Left hindlimb (tissue), 1 donor: ENCODE results near the gene DOCK9.

Experiments
- DNase-seq: peaks from one replicate; pipeline ENCODE4 v3.0.0-alpha.2; 2018

DOCK9 gene

DNA sequence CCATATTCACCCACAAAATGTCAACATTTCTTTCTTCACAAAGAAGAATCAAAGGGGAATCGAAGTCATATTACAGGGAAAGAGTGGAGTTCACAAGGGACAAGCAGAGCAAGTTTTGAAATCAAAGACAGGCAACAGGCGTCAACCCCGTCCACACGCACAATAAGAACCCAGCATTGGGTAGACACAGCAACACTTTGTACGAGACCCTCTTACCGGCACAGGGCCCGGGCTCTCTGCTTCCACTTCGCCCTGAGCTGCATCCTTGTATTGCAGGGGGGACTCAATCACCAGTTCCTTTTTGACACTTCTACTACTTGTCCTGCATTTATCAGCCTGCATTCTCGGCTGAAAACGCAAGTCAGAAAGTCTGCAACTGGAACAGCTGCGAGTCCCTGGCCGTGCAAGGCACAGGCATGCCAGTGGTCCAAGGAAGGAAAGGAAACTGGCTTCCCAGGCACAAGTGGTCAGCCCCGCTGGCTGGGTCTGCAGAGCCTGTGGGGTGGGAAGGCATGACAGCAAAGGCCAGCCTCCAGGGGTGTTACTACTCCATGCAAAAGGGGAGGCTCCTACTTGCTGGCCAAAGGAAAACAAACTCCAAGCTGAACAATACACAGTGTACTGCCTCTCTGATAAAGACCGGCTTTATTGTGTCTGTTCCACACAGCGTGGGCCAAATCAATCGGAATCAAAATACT, at the start of gene DOCK9:
TSS of gene DOCK9 (minus strand) at position 497 of the 698 bp plus-strand sequence. CDS start at position 342, 155 bp downstream.
- peak; percentile 87 for DNase-seq

- DNase-seq, result no peak
These were observed 49.4 kb upstream of the DOCK9 start for GRCh38 chr13:99027260-99027659.

- no peak for DNase-seq
These were observed 45.1 kb upstream of the DOCK9 start for GRCh38 chr13:99022941-99023340.

DNA sequence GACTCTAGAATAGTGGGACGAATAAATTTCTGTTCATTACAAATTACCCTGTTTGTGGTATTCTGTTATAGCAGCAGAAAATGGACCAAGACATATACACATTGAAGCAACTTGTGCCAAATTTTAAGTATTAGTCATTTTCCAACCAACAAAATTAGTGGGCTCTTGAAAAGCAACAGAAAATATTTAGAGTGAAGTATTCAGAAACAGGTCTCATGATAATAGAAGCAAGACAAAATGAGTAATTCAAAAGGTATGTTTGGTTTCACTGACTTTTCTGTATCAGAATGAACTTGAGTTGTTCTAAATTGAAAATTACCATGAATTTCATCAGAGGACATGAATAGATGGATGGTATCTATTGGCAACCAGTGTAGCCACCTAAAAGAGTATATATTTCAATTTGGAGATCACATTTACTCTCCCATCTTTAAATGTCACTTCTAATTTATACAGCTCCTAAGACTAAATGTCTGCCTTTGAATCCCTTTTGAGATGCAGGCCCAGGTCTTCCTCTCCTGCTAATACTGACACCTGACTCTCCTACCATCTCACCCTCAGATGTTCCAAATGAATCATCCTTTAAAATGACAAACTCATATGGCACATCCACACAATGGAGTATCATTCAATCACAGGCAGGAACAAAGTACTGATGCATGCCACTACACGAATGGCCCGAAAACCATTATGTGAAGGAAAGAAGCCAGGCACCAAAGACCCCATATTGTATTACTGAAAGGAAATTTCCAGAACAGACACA, 40.7 kb upstream of the DOCK9 start:
- DNase-seq, result no peak

DNA sequence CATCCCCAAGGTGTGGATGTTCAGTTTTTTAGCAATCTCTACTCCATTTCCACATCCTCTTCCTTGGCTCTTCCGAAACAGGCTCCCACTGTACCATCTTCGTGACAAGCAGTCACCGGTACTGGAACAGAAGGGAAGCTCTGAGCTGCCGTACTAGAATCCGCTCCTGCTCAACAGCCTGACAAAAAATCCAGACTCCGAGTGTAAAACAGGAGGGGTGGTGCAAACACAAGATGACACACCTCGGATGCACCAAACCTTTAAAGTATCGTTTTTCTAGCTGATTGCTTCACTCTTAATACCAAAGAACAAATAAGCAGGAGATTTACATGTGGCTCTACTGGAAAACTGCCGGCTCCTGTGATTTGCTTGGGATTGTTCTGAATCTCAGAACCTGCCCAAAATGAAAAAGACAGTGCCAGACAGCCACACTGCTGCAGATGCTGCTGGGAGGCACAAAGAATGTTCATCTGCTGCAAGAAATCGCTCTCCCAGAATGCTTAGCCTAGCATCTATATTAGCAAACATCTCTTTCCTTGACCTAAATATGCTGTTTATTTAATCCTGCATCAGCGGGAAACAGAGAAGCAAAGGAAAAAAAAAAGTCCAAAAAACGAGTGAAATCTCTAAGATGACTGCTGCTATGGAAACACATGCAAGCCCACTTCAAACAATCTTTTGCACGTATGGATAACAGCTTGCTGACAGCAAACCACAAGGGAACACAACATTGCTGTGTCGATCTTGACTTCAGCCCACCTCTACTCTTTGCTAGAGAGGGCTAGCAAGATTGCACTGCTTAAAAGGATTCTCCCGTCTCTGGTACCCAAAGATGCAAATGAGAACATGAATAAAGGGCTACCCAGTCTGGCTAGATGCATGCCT, 38.0 kb upstream of the DOCK9 start:
- no peak for DNase-seq

DNA sequence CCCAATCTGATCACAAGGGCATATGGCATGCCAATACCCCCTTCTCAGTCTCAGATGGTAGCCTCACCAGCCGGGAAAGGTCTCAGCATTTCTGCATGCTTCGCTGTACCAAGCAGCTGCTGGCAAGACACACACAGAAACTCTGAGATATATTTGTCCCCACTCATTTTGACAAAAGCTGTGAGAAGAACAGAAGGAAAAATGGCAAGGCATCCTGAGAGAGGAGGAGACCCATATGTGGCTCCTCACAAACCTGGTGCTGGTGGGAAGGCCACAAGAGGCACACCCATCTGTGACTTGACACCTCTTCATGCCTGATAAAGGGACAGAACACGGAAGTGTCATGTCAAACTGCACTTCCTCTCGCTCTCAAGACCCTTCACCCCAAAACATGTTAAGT, 36.7 kb upstream of the DOCK9 start:
- DNase-seq, result no peak

DNA sequence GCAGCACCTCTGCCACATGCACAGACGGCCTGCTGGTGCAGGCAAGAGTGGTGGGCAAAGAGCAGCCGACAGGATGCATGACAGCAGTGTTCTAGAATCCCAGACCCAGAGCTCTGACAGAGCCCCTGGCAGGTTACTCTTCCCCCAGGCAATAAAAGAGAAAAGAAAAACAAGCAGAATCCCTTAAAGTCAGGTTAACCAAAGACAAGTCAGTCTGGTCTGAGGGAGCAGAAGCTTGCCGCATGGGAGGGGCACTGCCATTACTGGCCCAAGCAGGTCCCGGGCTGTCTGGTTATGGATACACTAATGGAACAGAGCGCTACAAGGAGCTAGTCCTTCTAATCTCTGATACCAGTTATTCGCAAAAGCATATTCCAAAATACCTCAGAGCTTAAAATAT, 36.1 kb upstream of the DOCK9 start:
- DNase-seq, result no peak

GRCh38 chr13:99012539-99012938, 34.7 kb upstream of the DOCK9 start:
- DNase-seq, result no peak

GRCh38 chr13:99009987-99010551, 32.2 kb upstream of the DOCK9 start:
- no peak for DNase-seq

- DNase-seq, result no peak
These were observed 30.7 kb upstream of the DOCK9 start for GRCh38 chr13:99008577-99008976.

- no peak for DNase-seq
These were observed 29.6 kb upstream of the DOCK9 start for GRCh38 chr13:99007414-99007986.

GRCh38 chr13:99005609-99006008, 27.7 kb upstream of the DOCK9 start:
- no peak for DNase-seq

DNA sequence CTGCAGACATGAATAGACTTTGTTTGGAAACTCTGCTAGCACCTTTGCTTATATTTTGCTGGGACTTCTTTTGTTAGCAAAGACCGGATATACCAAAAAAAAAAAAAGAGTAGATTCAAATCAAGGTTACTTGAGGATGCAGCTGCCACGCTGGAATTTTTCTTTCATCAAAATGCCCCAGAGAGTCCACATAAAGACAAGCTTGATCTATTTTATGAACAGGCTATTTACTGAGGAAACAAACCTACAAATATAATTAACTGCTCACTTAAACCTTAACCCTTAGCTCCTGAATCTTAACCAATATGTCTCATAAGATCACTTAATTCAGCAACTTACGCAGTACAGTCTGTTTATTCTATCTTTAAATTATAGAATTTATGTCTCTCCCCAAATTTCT, 27.1 kb upstream of the DOCK9 start:
- DNase-seq, result no peak

DNA sequence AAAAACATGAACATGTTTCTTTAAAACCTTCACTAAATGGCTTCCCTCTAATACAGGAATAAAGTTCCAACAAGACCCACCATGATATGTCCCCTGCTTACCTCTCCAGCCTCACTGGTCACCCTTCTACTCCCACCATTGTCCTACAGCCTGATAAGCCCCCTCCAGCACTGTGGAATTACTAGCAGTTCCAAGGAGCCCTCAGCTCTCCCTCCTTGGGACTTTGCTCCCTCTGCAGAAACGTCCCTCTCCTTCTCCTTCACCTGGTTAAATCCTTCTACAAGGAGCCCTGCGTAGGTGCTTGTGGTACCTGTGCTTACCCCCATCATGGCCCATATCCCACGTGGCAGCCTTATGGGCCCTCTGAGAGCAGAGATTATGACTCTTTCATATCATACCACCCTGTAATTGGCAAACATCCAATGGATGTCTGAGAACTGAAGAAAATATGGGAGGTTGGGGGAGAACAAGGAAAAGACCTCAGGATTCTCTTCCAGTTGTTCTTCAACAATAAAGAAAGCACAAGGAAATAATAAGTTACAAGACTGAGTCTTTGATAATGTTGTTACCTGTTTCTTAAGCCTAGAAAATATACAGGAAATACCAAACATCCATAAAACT, 26.1 kb upstream of the DOCK9 start:
- no peak for DNase-seq

- no peak for DNase-seq
These were observed 25.3 kb upstream of the DOCK9 start for GRCh38 chr13:99003186-99003585.

- DNase-seq, result no peak
These were observed 24.4 kb upstream of the DOCK9 start for GRCh38 chr13:99002172-99002710.

GRCh38 chr13:99000137-99000536, 22.3 kb upstream of the DOCK9 start:
- no peak for DNase-seq

GRCh38 chr13:98999639-98999952, 21.7 kb upstream of the DOCK9 start:
- DNase-seq, result no peak

GRCh38 chr13:98998831-98999638, 21.2 kb upstream of the DOCK9 start:
- no peak for DNase-seq

DNA sequence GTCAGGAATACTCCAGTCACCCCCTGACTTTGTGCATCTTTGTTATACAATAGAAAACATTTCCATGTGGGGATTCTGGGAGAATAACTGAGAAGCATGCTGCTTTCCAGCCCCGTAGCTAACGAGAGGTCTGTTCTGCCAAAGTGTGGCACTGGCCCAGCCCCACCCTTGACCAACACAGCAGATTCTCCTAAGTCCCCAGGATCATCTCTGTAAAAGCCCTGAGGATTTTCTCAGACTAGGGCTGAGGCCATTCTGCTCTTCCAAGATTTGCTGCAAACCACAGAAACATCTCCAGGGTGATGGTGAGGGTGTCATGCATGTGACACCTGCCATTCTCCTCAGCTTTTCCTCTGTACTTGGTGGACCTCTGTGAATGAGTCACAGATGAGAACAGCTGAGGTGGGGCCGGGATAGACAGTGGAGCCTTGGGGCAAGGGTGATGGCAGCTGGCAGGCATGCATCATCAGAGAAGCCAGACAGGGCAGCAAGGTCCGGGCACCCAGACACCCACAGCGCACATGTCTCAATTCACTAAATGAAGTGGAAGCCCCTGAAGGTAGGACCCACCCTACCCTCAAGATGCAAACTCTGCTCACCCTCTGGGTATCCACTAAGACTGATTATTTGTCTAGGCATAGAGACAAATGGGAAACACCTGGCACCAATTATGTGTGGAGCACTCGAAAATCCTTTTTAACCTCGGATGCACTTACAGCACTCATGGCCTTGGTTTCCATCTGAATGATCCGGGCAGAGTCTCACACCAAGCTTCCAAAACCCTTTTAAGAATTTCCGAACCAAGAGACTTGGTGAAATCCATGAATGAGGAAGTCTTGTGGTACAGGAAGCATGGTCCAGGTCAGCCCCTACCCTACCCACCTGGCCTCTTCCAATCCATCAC, 20.1 kb upstream of the DOCK9 start:
- DNase-seq, result no peak
